Measurements from ENCODE around the gene RNF32. TPM values are rescaled to one million over a fixed set of nuclear protein-coding genes. Genes with fewer than 3 reads are reported as not detected.

Gene RNF32
- total and polyA plus RNA-seq, 2 of the 13 experiments (the other 11 are each of a cell fraction or from before 2014, with no cell fraction given), result not detected

GRCh38 chr7:156610601-156611000, 30.0 kb upstream of the RNF32 start:
- H3K4me2 ChIP-seq (ENCODE audit: low read depth, low read length), result no peak overlapping the region
- FAIRE-seq, result no peak
- 88% methylated on average over 11 of the region's 11 CpGs for WGBS (ENCODE audit: low lambda C conversion rate)
- H3K9ac ChIP-seq (ENCODE audit: insufficient read depth, low read depth, low read length), result peak overlapping the region; percentile 68
- ChIA-PET POLR2A (interaction anchor here (0.8 to 2.6 kb wide), 2 partner anchors 83 to 803 kb away, joined by 3 to 16 read pairs; no protein-coding TSS in a partner anchor), CTCF (ENCODE audit: low intra/inter-chr PET ratio, low total read pairs) (no interaction called here)
- peaks cover 76% of the 10 kb centered on the region for H3K4me1 ChIP-seq (ENCODE audit: insufficient read depth, low read length)
- intact Hi-C loops (cut with micrococcal nuclease; ENCODE audit: unreplicated experiment), result no loop called here
- H3K36me3 ChIP-seq (replicated peaks in 1 of 2; ENCODE audit: control insufficient read depth in 1 of 2, insufficient read depth in 2 of 2, low read length in 2 of 2), result no peaks in the 10 kb centered on the region
- no peaks in the 10 kb centered on the region for H3K9me3 ChIP-seq (ENCODE audit: low read length)
- no peak for ATAC-seq
- H3K27me3 ChIP-seq (ENCODE audit: control insufficient read depth in 1 of 2, insufficient read depth in 2 of 2, low read length in 2 of 2), result no peaks in the 10 kb centered on the region
- TF ChIP-seq GABPB1 (CRISPR knock-in tag; IDR thresholded peaks at IDR 0.05) (0 out of 2 replicates have a peak, but pooled peaks have one; percentile 2), ETV5 (CRISPR knock-in tag; IDR thresholded peaks at IDR 0.05; ENCODE audit: borderline replicate concordance) (0 out of 2 replicates have a peak, but pooled peaks have one; percentile 16), UBTF (CRISPR knock-in tag; IDR thresholded peaks at IDR 0.05) (no peak), ZNF503 (CRISPR knock-in tag; IDR thresholded peaks at IDR 0.05) (no peak), KMT2B (CRISPR knock-in tag; IDR thresholded peaks at IDR 0.05) (no peak), DNMT1 (CRISPR knock-in tag; IDR thresholded peaks at IDR 0.05) (no peak)
- no peaks in the 10 kb centered on the region for H3K79me2 ChIP-seq (ENCODE audit: insufficient read depth, low read length)
- H4K20me1 ChIP-seq (ENCODE audit: insufficient read depth, low read length), result no peaks in the 10 kb centered on the region
- no TSS peak for BruUV-seq (replicated peaks)
- in situ Hi-C loops (cut with HindIII; ENCODE audit: extremely low pct_ligation_motif_present, low pct_unique_long_range_greater_than_20kb), result no loop called here
- no peak for DNase-seq (ENCODE audit: low spot score)
- H3K27ac ChIP-seq (ENCODE audit: extremely low read length, insufficient read depth, low read length), result peak overlapping the region; percentile 100
- no peak overlapping the region for H3K4me3 ChIP-seq (replicated peaks in 1 of 3; ENCODE audit: insufficient read depth in 1 of 3, low read depth in 2 of 3, low read length in 3 of 3)
- H2AFZ ChIP-seq (ENCODE audit: low read length), result no peak overlapping the region

Data from HepG2 (cell line).